Measurements from ENCODE around the gene MNT.

MNT gene

GRCh38 chr17:2380226-2380922 is 20.5 kb downstream of the MNT start:
- CTCF ChIA-PET = interaction anchor here (1.2 kb wide), 1 partner anchor 36 kb away, joined by 4 read pairs; no protein-coding TSS in a partner anchor
- TF ChIP-seq ELF4 (IDR thresholded peaks at IDR 0.05) (no peak), LEF1 (IDR thresholded peaks at IDR 0.05; ENCODE audit: borderline replicate concordance) (no peak), L3MBTL2 (conservative IDR thresholded peaks at IDR 0.05) (no peak), FOXM1 (IDR thresholded peaks at IDR 0.05; ENCODE audit: borderline replicate concordance) (no peak), BHLHE40 (IDR thresholded peaks at IDR 0.05; ENCODE audit: borderline replicate concordance) (no peak), NFRKB (IDR thresholded peaks at IDR 0.05) (no peak), ARNT (IDR thresholded peaks at IDR 0.05) (no peak), FOXK2 (IDR thresholded peaks at IDR 0.05) (no peak), SUZ12 (IDR thresholded peaks at IDR 0.05) (no peak), HDGF (IDR thresholded peaks at IDR 0.05; ENCODE audit: borderline replicate concordance) (no peak)
- POLR2A ChIA-PET = no interaction called here
- no peak for DNase-seq (ENCODE audit: extremely low spot score)

- DNase-seq (ENCODE audit: extremely low spot score) = no peak
- no peak for TF ChIP-seq BHLHE40 (IDR thresholded peaks at IDR 0.05; ENCODE audit: borderline replicate concordance)
- ChIA-PET CTCF (no interaction called here), POLR2A (no interaction called here)
Measured at GRCh38 chr17:2379489-2380225, 21.2 kb downstream of the MNT start.

GRCh38 chr17:2378905-2379304 is 22.0 kb downstream of the MNT start:
- TF ChIP-seq FOXM1 (IDR thresholded peaks at IDR 0.05; ENCODE audit: borderline replicate concordance) (no peak), NFRKB (IDR thresholded peaks at IDR 0.05) (no peak), BHLHE40 (IDR thresholded peaks at IDR 0.05; ENCODE audit: borderline replicate concordance) (no peak), HDGF (IDR thresholded peaks at IDR 0.05; ENCODE audit: borderline replicate concordance) (no peak), FOXK2 (IDR thresholded peaks at IDR 0.05) (no peak), LEF1 (IDR thresholded peaks at IDR 0.05; ENCODE audit: borderline replicate concordance) (no peak), L3MBTL2 (conservative IDR thresholded peaks at IDR 0.05) (no peak), FOXA1 (IDR thresholded peaks at IDR 0.05) (no peak), SUZ12 (IDR thresholded peaks at IDR 0.05) (no peak), ARNT (IDR thresholded peaks at IDR 0.05) (no peak), SP1 (IDR thresholded peaks at IDR 0.05) (no peak)
- CTCF ChIA-PET = no interaction called here
- POLR2A ChIA-PET = no interaction called here
- DNase-seq (ENCODE audit: extremely low spot score) = no peak

GRCh38 chr17:2377659-2378058 is 23.2 kb downstream of the MNT start:
- DNase-seq (ENCODE audit: extremely low spot score) = no peak
- ChIA-PET CTCF (no interaction called here), POLR2A (no interaction called here)
- TF ChIP-seq LEF1 (IDR thresholded peaks at IDR 0.05; ENCODE audit: borderline replicate concordance) = no peak

GRCh38 chr17:2376107-2376506 is 24.8 kb downstream of the MNT start:
- no peak for TF ChIP-seq ELF4 (IDR thresholded peaks at IDR 0.05)
- no peak for TF ChIP-seq L3MBTL2 (conservative IDR thresholded peaks at IDR 0.05)
- TF ChIP-seq LEF1 (IDR thresholded peaks at IDR 0.05; ENCODE audit: borderline replicate concordance) = no peak
- TF ChIP-seq TARDBP (IDR thresholded peaks at IDR 0.05) = no peak
- DNase-seq (ENCODE audit: extremely low spot score) = no peak
- CTCF ChIA-PET = no interaction called here
- POLR2A ChIA-PET = no interaction called here

GRCh38 chr17:2375406-2375805 is 25.5 kb downstream of the MNT start:
- TF ChIP-seq BHLHE40 (IDR thresholded peaks at IDR 0.05; ENCODE audit: borderline replicate concordance) = no peak
- no peak for TF ChIP-seq ELF4 (IDR thresholded peaks at IDR 0.05)
- no peak for TF ChIP-seq CTBP1 (IDR thresholded peaks at IDR 0.05; ENCODE audit: borderline replicate concordance)
- no peak for TF ChIP-seq FOXM1 (IDR thresholded peaks at IDR 0.05; ENCODE audit: borderline replicate concordance)
- TF ChIP-seq LEF1 (IDR thresholded peaks at IDR 0.05; ENCODE audit: borderline replicate concordance) = no peak
- no peak for TF ChIP-seq SP1 (IDR thresholded peaks at IDR 0.05)
- no peak for TF ChIP-seq NFRKB (IDR thresholded peaks at IDR 0.05)
- no peak for TF ChIP-seq PKNOX1 (IDR thresholded peaks at IDR 0.05)
- TF ChIP-seq TARDBP (IDR thresholded peaks at IDR 0.05) = no peak
- no peak for TF ChIP-seq ZNF384 (IDR thresholded peaks at IDR 0.05)
- POLR2A ChIA-PET = no interaction called here
- DNase-seq (ENCODE audit: extremely low spot score) = no peak
- CTCF ChIA-PET = no interaction called here

- ChIA-PET POLR2A (no interaction called here), CTCF (no interaction called here)
- TF ChIP-seq L3MBTL2 (conservative IDR thresholded peaks at IDR 0.05) = no peak
- no peak for TF ChIP-seq SUZ12 (IDR thresholded peaks at IDR 0.05)
- no peak for TF ChIP-seq ARNT (IDR thresholded peaks at IDR 0.05)
- no peak for TF ChIP-seq NFRKB (IDR thresholded peaks at IDR 0.05)
- no peak for TF ChIP-seq ZNF384 (IDR thresholded peaks at IDR 0.05)
- TF ChIP-seq FOXM1 (IDR thresholded peaks at IDR 0.05; ENCODE audit: borderline replicate concordance) = no peak
- TF ChIP-seq HDGF (IDR thresholded peaks at IDR 0.05; ENCODE audit: borderline replicate concordance) = no peak
- TF ChIP-seq ELF4 (IDR thresholded peaks at IDR 0.05) = no peak
- TF ChIP-seq PKNOX1 (IDR thresholded peaks at IDR 0.05) = no peak
- TF ChIP-seq TARDBP (IDR thresholded peaks at IDR 0.05) = no peak
- TF ChIP-seq SP1 (IDR thresholded peaks at IDR 0.05) = no peak
- no peak for TF ChIP-seq BHLHE40 (IDR thresholded peaks at IDR 0.05; ENCODE audit: borderline replicate concordance)
- no peak for TF ChIP-seq FOXA1 (IDR thresholded peaks at IDR 0.05)
- TF ChIP-seq FOXK2 (IDR thresholded peaks at IDR 0.05) = no peak
- no peak for TF ChIP-seq LEF1 (IDR thresholded peaks at IDR 0.05; ENCODE audit: borderline replicate concordance)
- no peak for TF ChIP-seq CTBP1 (IDR thresholded peaks at IDR 0.05; ENCODE audit: borderline replicate concordance)
- DNase-seq (ENCODE audit: extremely low spot score) = no peak
Measured at GRCh38 chr17:2374549-2375285, 26.1 kb downstream of the MNT start.

All from HEK293T (cell line).